Hematopoietic multipotent progenitor cell treated with erythropoietin and hydrocortisone succinate and interleukin-3 and kit ligand, for 17 days (in vitro differentiated cells): ENCODE data around the gene ENTREP3.
"Not testable (repeated sequence)": the region's sequence is repeated elsewhere in the genome, so short reads cannot be mapped to it uniquely, and the experiment has no call there.

ENCODE experiments used
- DNase-seq: peaks from one replicate; pipeline ENCODE4 v3.0.0-alpha.2; 2015; ENCODE audit warnings: low spot score

ENTREP3 gene, protein sequence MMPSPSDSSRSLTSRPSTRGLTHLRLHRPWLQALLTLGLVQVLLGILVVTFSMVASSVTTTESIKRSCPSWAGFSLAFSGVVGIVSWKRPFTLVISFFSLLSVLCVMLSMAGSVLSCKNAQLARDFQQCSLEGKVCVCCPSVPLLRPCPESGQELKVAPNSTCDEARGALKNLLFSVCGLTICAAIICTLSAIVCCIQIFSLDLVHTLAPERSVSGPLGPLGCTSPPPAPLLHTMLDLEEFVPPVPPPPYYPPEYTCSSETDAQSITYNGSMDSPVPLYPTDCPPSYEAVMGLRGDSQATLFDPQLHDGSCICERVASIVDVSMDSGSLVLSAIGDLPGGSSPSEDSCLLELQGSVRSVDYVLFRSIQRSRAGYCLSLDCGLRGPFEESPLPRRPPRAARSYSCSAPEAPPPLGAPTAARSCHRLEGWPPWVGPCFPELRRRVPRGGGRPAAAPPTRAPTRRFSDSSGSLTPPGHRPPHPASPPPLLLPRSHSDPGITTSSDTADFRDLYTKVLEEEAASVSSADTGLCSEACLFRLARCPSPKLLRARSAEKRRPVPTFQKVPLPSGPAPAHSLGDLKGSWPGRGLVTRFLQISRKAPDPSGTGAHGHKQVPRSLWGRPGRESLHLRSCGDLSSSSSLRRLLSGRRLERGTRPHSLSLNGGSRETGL

DNA sequence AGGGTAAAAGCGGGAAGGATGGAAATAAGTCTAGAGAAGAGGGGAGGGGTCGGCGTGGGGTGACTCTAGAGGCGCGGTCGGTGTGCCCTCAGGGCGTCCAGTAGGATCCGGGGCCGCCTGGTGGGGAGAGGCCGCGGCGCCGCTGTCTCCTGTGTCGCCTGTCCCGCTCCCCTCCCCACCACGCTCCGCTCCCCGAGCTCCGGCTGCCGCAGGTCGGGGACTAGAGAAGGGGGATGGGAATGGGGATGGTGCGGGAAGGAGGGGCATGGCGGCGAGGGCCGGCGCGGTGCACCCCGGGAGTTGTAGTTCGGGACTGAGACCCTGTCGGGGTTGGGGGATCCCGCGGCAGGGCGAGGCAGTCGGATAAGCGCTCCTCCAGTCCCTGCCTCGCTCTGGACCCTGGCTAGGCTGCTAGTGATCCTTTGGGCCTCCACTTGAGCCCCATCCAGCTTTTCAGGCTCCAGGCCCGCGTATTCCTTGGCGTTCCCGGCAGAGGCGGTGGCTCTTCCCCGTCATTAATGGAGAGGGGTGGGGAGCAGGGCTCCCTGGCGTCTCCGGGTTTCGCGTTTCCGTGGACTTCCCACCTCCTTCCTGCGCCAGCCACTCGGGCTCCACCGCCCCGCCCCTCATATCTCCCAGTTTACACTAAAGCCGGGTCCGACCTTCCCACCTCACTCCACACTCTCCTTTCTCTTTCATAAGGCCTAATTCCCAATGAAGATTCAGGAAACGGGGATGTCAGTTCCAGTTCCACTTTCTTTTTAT lies at the start of gene ENTREP3:
TSS of gene ENTREP3 (minus strand) at position 241 of the 765 bp plus-strand sequence. CDS start 606 bp downstream, outside the sequence.
- peak; percentile 40 for DNase-seq

DNA sequence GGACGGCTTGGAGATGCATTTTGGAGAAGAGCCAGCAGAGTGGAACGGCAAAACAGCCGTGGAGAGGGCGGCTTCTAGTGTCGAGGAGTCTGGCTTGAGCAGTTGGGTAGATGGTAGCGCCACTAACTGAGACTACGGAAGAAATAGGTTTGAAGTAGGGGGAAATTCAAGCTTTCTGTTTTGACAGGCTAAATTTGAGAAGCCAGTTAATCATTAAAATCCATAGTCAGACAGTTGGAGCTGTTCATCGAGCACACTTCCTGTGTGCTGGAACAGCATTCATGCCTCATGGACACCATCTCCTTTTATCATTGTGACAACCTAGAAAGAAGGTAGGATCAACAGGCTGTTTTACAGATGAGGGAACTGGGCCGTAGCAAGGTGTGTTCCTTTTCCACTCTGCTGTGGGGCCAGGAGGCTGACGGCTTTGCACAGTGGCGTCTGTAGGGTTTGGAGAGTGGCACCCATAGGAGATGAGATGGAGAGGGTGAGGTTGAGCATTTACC lies 49.3 kb upstream of the ENTREP3 start:
- DNase-seq, result no peak

DNA sequence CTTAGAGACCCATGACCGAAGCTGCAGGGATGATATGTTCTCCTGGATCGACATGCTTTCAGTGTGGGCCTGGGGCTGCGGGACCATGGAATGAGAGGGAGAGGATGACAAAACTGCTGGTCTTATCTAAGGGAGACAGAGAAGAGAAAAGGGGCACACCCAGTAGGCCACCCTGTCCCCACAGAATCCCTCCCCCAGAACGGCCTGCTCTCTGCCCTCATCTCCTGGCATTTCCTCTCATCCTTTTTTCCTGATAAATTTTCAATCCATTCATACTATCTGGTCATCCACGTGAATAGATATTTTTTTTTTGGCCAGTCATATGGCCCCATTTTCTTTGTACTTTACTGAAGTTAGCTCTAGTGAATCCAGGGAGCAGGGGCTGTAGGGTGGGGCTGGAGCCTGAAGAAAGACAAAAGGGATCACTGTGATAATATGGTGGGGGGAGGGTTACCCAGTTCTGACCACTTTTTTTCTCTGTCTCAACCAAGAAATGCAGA lies 46.1 kb upstream of the ENTREP3 start, which contains the start of gene PKLR:
TSS of gene PKLR (minus strand) at position 97 of the 500 bp plus-strand sequence. CDS start at position 54, 43 bp downstream.
- peak; percentile 39 for DNase-seq

DNA sequence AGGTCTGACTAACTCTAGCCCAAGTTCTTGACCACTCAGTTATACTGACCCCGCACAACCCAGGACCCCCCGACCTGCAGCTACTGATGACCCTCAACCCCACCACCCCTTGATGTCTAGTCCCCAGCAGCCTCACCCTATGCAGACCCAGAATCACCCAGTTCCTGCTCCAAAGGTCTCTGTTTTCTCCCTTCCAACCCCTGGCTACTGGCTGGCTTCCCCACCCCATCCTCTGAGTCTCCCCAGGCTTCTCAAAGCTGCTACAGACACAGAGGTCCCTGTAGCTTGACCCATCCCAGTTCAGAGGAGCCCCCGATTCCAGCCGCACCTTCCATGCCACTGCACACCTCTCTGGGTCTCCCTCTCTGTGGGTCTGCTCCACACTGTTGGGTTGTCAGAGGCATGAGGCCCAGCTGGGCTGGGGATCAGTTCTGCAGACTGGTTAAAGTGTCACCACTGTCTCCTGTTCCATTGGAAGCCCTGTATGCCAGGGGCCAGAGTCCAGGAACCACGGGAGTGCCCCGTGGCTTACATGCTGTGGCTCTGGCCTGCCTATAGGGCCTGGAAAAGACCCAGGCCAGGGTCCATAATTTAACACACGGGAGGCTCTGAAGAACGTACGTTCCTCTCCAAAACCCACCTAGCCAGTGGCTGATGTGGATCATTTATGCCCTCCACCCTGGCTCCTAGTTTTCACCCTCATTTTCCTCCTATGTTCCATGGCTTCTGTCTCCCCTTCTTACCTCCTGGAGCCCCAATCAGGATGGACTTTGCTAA lies 45.5 kb upstream of the ENTREP3 start:
- DNase-seq, result no peak

DNA sequence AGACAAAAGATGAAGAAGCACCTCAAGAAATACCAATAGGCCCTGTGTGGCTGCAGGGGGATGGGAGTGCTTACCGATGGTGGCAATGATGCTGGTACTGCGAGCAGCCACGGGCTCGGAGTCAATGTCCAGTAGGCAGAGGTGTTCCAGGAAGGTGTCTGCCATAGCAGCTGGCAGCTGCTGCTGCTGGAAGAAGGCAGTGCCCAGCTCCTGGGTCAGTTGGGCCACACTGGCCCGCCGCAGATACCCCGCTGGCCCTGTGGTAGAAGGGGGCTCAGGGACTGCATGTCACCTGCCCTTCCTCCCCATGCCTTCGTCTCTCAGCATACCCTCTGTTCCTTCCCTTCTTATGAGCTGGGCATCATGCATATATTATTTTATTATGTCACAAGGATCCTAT lies 44.7 kb upstream of the ENTREP3 start:
- no peak for DNase-seq

DNA sequence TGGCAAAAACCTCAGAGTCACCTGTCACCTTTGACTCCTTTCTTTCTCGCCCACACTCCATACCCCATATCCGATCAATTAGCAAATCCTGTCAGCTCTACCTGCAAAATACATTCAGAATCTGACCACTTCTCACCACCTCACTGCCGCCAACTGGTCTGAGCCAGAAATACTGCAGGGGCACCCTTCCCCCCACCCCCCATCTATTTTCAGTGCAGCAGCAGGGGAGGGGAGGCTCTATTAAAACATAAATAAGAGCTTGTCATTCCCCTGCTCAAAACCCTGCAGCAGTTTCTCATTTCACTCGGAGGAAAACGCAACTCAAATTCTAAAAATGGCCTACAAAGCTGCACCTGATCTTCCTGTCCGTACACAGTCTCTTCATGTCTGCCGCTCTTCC lies 42.1 kb upstream of the ENTREP3 start:
- DNase-seq, result no peak

DNA sequence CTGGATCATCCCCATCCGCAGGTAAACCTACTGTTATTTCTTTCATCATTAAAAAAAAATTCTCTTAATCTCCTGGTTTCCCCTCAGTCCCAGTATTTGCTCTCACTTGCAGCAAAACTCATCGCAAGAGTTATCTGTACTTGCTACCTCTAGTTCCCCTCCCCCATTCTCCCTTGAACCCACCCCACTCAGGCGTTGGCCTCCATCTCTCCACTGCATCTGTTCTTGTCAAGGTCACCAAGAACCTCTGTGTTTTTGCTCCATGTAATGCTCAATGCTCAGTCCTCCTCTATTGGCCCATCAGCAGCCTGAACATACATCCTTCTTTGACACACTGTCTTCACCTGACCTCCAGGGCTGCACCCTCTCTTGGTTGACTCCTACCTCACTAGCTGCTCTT lies 41.4 kb upstream of the ENTREP3 start:
- no peak for DNase-seq

DNA sequence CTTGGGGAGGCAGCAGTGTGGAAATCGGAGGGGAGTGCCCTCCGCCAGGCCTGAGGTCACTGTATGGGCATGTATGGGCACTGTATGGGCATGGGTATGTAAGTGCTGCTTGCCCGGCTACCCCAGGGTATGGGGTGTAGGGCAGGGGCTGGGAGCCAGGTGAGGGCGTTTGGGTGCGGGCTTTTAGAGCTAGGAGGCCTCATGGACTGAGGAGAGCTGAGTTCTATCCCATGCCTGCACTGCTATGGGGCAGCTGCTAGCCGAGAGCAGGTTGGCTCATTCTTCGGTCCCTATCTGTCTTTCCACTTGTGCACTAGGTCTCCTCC lies 40.6 kb upstream of the ENTREP3 start:
- no peak for DNase-seq

DNA sequence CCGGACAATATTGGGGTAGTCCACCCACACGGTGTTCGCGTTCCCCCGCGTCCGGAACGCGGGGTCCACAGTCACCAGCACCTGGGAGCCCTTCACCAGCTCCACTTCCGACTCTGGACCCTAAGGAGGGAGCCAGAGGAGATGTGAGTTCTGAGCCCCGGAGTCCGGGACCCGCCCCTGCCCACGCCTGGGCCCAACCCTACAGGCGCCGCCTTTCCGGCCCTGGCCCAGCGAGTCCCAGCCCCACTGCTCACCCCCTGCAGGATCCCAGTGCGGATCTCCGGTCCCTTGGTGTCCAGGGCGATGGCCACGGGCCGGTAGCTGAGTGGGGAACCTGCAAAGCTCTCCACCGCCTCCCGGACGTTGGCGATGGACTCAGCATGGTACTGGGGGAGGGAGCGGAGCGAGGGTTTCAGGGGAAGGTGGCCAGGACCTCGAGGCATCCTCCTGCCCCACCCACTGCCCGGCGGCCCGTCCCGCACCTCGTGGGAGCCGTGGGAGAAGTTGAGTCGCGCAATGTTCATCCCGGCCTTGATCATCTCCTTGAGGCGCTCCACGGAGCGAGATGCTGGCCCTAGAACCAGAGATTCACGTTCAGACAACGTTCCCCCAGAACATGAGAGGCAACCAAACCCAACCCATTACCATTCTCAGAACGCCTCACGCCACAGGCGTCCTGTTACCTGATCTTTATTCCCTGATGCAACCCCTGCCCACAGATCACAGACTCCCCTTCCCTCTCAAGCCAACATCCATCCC lies 40.1 kb upstream of the ENTREP3 start:
- DNase-seq, result no peak

DNA sequence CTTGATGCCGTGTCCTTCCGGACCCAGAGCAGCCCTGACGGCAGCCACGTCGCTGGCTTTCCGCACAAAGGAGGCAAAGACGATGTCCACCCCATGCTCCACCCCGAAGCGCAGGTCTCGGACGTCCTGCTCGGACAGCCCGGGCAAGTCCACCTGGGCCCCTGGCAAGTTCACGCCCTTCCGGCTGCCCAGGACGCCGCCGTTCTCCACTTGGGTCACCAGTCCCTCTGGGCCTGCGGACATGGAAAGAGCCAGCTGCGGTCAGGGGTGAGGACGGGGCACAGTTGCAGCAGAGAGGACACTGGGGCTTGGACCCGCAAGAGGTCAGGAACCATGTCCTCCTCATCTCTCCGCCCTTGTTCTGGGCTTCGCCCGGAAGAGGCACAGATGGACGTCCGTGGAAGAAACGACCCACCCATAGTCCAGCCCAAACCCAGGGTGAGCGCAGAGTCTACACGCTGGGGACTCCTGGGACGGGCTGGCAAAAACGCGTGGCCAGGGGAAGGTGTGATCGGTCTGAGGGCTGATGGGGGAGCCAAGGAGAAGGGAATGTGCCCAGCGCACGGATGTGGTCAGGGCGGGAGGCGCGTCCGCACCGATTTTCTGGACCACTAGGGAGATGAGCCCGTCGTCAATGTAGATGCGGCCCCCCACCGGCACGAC lies 39.4 kb upstream of the ENTREP3 start:
- DNase-seq, result no peak

DNA sequence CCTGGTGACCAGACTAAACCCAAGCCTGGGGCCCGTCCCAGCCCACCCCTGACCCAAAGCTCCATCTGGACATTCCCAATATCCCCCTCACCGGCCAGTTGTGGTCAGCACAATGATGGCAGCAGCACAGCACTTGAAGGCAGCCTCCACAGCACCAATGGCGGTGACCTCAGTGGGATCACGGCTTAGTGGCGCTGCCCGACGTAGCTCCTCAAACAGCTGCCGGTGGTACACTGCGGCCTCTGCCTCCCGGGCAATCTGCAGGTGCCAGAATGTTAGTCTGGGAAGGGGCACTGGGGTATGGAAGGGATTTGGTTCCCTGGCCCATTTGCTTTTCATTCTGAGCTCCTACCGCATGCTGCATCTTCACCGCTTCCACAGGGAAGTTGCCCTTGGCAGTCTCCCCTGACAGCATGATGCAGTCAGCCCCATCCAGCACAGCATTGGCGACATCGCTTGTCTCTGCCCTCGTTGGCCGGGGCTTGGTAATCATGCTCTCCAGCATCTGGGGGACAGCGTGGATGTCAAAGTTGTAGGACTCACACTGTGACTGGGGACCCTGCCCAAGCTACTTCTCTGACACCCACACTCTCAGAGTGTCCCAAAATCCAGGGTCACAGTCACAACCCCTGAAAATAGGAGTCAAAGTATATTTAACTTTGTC lies 37.9 kb upstream of the ENTREP3 start:
- no peak for DNase-seq

DNA sequence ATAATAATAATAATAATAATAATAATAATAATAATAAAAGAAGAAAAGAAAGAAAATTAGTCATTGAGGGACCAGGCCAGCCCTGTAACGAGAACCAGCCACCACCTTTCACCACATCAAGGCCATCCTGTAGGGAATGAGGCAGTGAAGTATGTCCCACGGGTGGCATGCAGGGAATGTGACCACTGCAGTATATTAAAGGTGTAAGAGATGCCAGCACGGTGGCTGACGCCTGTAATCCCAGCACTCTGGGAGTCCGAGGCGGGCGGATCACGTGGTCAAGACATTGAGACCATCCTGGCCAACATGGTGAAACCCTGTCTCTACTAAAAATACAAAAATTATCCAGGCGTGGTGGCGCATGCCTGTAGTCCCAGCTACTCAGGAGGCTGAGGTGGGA lies 35.7 kb upstream of the ENTREP3 start:
- not testable (repeated sequence) for DNase-seq

DNA sequence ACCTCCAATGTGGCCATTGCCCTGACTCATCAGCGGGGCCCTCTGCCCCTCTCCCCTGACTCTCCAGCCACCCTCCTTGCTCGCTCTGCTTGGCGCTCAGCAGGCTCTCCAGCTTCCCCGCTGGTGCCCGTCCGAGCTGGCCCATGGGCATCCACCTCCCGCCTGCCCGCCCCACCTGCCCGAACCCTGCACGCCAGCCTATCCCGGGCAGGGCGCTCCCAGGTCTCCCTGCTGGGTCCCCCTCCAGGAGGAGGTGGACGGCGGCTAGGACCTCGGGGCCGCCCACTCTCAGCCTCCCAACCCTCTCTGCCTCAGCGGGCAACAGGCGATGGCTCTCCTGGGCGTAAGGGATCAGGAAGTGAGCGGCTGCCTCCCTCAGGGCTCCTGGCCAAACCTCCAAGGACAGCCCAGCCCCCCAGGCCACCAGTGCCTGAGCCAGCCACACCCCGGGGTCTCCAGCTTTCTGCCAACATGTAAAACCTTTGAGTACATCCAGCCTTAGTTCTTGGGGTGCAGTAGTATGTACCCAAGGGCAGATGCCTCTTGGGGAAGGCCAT lies 32.8 kb upstream of the ENTREP3 start:
- DNase-seq, result no peak

DNA sequence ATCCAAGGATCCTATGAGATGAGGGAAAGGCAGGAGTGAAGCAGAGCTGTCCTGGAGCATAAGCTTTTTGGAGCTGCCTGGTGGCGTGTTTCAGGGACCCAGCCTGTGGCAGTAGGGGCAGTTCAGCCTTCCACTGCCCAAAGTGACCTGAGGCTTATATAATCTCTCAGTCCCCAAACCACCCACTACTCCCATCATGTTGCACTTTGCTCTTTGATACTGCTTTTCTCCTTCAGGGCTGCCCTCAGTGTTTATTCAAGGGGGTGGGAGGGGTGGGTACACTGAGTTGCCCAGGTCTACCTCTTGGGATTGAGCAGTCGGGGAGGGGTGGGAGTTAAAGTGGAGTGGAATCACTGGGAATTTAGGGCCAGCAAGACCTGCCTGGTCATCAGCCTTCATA lies 31.3 kb upstream of the ENTREP3 start:
- DNase-seq, result no peak

DNA sequence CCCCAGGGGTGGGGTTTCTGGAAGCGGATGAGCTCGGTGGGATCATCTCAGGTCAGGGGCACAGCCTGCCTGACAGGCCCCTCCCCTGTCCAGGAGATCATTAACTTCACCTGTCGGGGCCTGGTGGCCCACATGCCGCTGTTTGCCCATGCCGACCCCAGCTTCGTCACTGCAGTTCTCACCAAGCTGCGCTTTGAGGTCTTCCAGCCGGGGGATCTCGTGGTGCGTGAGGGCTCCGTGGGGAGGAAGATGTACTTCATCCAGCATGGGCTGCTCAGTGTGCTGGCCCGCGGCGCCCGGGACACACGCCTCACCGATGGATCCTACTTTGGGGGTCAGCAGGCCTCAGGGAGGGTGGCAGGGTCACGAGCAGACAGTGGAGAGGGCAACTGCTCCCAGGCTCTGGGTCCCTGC lies 30.4 kb upstream of the ENTREP3 start:
- no peak for DNase-seq

DNA sequence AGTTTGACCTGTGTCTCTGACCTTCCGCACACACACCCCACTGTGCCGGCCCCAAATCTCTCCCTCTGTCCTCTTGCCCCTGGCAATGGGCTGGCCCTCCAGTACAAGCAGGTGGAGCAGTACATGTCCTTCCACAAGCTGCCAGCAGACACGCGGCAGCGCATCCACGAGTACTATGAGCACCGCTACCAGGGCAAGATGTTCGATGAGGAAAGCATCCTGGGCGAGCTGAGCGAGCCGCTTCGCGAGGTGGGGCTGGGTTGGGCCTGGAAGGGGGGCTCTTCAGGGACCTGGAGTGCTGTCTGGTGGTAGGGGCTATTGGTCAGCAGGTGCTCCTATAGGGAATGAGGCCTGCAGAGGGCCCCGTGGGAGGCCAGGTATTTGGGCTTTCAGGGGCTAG lies 29.8 kb upstream of the ENTREP3 start:
- DNase-seq, result no peak

DNA sequence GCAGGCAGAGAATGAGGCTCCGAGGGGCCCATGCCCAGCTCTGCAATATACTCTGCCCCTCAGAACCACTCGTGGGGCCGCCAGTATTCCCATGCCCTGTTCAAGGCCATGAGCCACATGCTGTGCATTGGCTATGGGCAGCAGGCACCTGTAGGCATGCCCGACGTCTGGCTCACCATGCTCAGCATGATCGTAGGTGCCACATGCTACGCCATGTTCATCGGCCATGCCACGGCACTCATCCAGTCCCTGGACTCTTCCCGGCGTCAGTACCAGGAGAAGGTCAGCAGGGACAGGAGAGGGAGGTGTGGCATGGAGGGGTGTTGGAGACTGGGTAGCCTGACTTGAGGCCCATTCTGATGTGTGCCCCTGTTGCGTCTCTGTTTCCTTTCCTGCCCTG lies 29.2 kb upstream of the ENTREP3 start:
- no peak for DNase-seq

DNA sequence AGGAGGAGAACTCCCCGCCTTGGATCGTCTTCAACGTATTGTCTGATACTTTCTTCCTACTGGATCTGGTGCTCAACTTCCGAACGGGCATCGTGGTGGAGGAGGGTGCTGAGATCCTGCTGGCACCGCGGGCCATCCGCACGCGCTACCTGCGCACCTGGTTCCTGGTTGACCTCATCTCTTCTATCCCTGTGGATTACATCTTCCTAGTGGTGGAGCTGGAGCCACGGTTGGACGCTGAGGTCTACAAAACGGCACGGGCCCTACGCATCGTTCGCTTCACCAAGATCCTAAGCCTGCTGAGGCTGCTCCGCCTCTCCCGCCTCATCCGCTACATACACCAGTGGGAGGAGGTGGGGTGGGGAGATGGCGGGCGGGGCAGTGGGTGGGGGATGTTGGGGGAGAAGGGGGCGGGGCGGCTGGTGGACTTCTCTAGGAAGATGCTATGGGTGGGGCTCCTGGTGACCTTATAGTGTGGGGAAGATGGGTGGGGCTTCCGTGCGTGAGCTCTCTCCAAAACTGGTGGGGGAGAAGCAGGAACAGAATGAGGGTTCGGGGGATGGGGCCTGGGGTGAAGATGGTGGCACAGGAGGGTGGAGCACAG lies 27.3 kb upstream of the ENTREP3 start:
- DNase-seq, result no peak

DNA sequence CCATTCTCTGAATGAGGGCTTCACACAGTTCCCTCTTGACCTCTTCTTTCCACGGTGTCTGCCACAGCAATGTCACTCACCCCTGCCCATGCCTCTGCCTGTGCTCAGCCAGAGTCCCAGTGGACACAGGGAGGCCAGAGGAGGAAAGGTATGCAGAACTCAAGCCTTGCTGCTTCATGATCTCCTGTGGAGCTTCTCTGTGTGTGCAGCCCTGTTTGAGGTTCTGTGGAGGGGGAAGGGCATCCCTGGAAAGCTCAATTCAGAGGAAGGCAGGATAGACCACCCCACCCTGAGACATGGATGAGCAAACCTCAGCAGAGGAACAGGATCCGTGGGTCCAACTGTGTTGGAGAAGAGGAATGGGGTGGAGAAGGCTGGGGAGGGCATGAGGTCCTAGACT lies 24.0 kb upstream of the ENTREP3 start:
- no peak for DNase-seq
